Peyer's patch (tissue), 4 donors: ENCODE data around the gene ALG3. TPM values are rescaled to one million over a fixed set of nuclear protein-coding genes. Genes with fewer than 3 reads are reported as not detected.

Experiments used
- DNase-seq, 3 donors: peaks; one replicate each; pipeline ENCODE4 v3.0.0-alpha.2; 2017 to 2019
- H3K27ac ChIP-seq, 4 donors: fragments of 200-600 bp; sonication (generic); one replicate each; pipeline ENCODE4 v1.5.1; 2016 to 2019
- H3K27me3 ChIP-seq, 2 donors: fragments of 200-600 bp; sonication (generic); one replicate each; pipeline ENCODE4 v1.5.1; 2019
- H3K36me3 ChIP-seq, 3 donors: fragments of 200-600 bp; sonication (generic); one replicate each; pipeline ENCODE4 v1.5.1; 2016 to 2019
- H3K4me1 ChIP-seq, 4 donors: fragments of 200-600 bp; sonication (generic); one replicate each; pipeline ENCODE4 v1.5.1; 2016 to 2019
- H3K4me3 ChIP-seq, 4 donors: fragments of 200-600 bp; sonication (generic); 1 replicate in 3 of 4; 2 replicates in 1 of 4; pipeline ENCODE4 v1.5.1; 2016 to 2019; ENCODE audit warnings: mild to moderate bottlenecking in 1 of 4
- H3K9me3 ChIP-seq, 4 donors: fragments of 200-600 bp; sonication (generic); one replicate each; pipeline ENCODE4 v1.5.1; 2016 to 2019; ENCODE audit warnings: mild to moderate bottlenecking in 1 of 4
- CTCF ChIP-seq, 6 experiments: fragments of 450-650 bp in 4 of 6; fragments of 200-600 bp in 2 of 6; sonication (generic) in 1 of 6; IDR thresholded peaks; one replicate each; pipeline ENCODE4 v1.5.1; 2017 to 2019; ENCODE audit warnings: antibody characterized with exemption in 6 of 6, mild to moderate bottlenecking in 3 of 6, moderate library complexity in 1 of 6
- POLR2A ChIP-seq, 2 donors: fragments of 450-650 bp; IDR thresholded peaks; one replicate each; pipeline ENCODE4 v1.5.1; 2017; ENCODE audit warnings: antibody characterized with exemption in 2 of 2, mild to moderate bottlenecking in 2 of 2, moderate library complexity in 2 of 2
- total RNA-seq, 4 donors: library from RNA; depleted of rRNA; stranded (reverse); fragments of >200 nt; gene quantifications; one replicate each; pipeline ENCODE4 v1.1.0, GENCODE V29; 2016

Gene ALG3
- total RNA-seq, 4 donors from 2014 or later: 19.0 to 63.6 (median 56.8) TPM

DNA sequence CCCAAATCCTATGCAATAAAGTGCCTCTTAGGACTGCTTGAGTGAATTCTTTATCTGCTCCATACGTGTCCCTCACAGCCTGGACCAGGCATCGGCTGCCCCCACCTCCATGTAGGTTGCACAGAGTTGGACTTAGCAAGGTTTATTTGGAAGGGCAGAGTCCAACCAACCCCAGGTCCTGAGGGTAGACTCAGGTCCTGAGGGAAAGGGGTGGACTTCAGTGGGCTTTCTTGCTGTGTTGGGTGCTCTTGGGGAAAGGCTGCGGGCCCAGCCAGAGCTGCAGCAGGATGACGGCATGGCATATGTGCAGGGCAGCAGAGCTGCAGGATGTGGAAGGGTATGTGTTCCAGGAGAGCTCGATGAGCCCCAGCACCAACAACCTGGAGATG lies 6.5 kb downstream of the ALG3 start:
- no peak for DNase-seq
- H3K9me3 ChIP-seq: no peaks in the 10 kb centered on the region
- no peak for TF ChIP-seq CTCF (IDR thresholded peaks at IDR 0.05)
- no peak for TF ChIP-seq POLR2A (IDR thresholded peaks at IDR 0.05)
- no peak overlapping the region for H3K27ac ChIP-seq
- H3K27me3 ChIP-seq: no peaks in the 10 kb centered on the region
- peaks cover 0 to 39% (median 0%) of the 10 kb centered on the region in 3 donors for H3K36me3 ChIP-seq
- H3K4me1 ChIP-seq: peaks cover 0 to 17% (median 0%) of the 10 kb centered on the region in 4 donors
- H3K4me3 ChIP-seq: no peak overlapping the region

DNA sequence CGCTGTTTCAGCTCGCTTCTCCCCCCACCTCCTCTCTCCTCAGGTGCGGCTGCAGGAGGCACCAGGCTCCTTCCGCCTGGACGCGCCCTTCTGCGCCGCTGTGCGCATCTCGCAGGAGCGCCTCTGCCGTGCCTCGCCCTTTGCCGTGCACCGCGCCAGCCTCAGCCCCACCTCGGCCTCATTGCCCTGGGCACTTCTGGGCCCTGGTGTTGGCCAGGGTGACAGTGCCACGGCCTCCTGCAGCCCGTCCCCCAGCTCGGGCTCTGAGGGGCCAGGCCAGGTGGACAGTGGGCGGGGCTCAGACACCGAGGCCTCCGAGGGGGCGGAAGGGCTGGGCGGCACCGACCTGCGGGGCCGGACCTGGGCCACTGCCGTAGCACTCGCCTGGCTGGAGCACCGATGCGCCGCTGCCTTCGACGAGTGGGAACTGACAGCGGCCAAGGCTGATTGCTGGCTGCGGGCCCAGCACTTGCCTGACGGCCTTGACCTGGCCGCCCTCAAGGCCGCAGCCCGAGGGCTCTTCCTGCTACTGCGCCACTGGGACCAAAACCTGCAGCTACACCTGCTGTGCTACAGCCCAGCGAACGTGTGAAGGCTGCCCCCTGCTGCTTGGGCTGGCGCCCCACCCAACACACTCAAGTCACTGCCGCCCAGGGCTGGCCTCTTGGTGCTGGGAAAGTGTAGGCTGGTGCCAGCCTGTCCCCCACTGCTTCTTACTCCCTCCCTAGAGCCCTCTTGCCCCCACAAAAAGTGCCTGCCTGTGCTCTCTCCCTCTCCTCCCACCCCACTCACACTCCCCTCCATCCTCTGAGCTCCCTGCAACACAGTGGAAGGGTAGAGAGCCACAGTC lies 7.1 kb downstream of the ALG3 start:
- peaks cover 0 to 39% (median 0%) of the 10 kb centered on the region in 3 donors for H3K36me3 ChIP-seq
- peak in 2 of 3 donors; percentile 73 to 79 for DNase-seq
- H3K9me3 ChIP-seq: no peaks in the 10 kb centered on the region
- H3K4me1 ChIP-seq: peaks cover 0 to 13% (median 0%) of the 10 kb centered on the region in 4 donors
- no peaks in the 10 kb centered on the region for H3K27me3 ChIP-seq
- H3K27ac ChIP-seq: peak overlapping the region in 1 of 4 donors; percentile 43
- TF ChIP-seq CTCF (IDR thresholded peaks at IDR 0.05): peak in 4 of 6 experiments; percentile 33 to 69 (median 61)
- TF ChIP-seq POLR2A (IDR thresholded peaks at IDR 0.05): no peak
- H3K4me3 ChIP-seq: peak overlapping the region in 2 of 4 donors; percentile 40 to 46

DNA sequence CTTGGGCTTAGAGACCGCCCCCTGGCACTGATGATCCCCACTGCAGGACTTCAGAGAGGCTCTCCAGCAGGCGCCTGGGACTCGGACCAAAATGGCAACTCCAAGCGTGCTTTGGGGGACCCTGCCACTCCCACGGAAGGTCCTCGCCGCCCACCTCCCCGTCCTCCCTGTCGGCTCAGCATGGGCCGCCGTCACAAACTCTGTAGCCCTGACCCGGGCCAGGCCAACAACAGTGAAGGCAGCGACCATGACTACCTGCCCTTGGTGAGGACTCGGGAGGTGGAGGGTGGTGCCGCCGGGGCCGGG lies 7.7 kb downstream of the ALG3 start:
- Histone ChIP-seq H3K27ac (no peak overlapping the region), H3K27me3 (no peaks in the 10 kb centered on the region), H3K4me1 (peaks cover 0 to 13% (median 0%) of the 10 kb centered on the region in 4 donors), H3K9me3 (no peaks in the 10 kb centered on the region), H3K36me3 (peaks cover 0 to 39% (median 0%) of the 10 kb centered on the region in 3 donors), H3K4me3 (peak overlapping the region in 2 of 4 donors; percentile 40 to 46)
- TF ChIP-seq CTCF (IDR thresholded peaks at IDR 0.05) (no peak), POLR2A (IDR thresholded peaks at IDR 0.05) (no peak)
- no peak for DNase-seq

DNA sequence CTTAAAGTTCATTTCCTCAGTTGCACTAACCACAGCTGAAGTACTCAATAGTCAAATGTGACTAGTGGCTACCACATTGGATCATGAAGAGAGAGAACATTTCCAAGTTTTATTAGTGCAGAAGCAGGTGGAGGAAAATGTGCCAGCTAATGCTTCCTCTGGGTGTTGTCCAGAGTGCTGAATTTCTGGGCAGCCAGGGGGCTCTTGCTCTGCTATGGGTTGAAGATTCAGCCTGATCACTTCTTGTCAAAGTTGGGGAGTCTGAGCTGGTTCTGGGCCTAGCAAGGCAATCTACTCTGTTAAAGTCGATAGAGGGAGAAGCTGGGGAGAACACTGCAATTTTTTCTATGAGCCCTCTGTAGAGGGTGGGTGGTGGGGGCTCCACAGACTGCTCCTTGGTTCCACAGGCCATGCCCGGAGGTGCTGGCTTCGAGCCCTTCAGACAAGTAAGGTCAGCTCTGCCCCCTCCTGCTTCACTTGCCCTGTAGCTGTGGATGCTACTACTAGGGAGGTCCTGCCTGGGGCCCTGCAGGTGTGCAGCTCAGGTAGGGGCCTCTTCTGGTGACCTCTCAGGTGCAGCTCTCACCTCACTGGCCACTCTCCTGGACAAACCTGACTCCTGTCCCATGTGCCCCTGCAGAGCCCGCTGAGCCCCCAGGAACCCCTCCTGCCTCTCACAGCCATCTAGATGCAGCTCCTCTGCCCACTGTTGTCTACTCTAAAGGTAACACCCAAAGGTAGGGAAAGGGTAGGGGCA lies 8.2 kb downstream of the ALG3 start:
- Histone ChIP-seq H3K9me3 (no peaks in the 10 kb centered on the region), H3K27me3 (no peaks in the 10 kb centered on the region), H3K4me3 (no peak overlapping the region), H3K27ac (no peak overlapping the region), H3K4me1 (peaks cover 0 to 13% (median 0%) of the 10 kb centered on the region in 4 donors), H3K36me3 (peaks cover 0 to 37% (median 0%) of the 10 kb centered on the region in 3 donors)
- TF ChIP-seq POLR2A (IDR thresholded peaks at IDR 0.05) (no peak), CTCF (IDR thresholded peaks at IDR 0.05) (no peak)
- no peak for DNase-seq

DNA sequence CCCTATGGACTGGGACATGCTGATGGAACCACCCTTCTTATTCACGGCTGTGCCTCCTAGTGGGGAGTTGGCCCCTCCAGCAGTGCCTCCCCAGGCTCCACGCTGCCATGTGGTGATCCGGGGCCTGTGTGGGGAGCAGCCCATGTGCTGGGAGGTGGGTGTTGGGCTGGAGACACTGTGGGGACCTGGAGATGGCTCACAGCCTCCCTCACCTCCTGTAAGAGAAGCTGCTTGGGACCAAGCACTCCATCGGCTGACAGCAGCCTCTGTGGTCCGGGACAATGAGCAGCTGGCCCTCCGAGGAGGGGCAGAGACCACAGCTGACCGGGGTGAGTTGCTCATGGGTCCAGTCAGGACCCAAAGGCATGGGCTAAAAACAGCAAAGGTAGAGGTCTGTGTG lies 9.1 kb downstream of the ALG3 start:
- Histone ChIP-seq H3K4me1 (peaks cover 0 to 13% (median 0%) of the 10 kb centered on the region in 4 donors), H3K4me3 (no peak overlapping the region), H3K27me3 (no peaks in the 10 kb centered on the region), H3K9me3 (no peaks in the 10 kb centered on the region), H3K36me3 (peaks cover 0 to 28% (median 0%) of the 10 kb centered on the region in 3 donors), H3K27ac (no peak overlapping the region)
- TF ChIP-seq POLR2A (IDR thresholded peaks at IDR 0.05) (no peak), CTCF (IDR thresholded peaks at IDR 0.05) (no peak)
- DNase-seq: no peak
